Stimulated activated CD4-positive, alpha-beta T cell treated with anti-CD3 and anti-CD28 coated beads, Interleukin-1b, Interleukin-23, amount 100 ng/mL, for 4 hours (primary cell): ENCODE measurements around the gene GREB1.
"Not testable (repeated sequence)": the region's sequence is repeated elsewhere in the genome, so short reads cannot be mapped to it uniquely, and the experiment has no call there.

Source experiments
- DNase-seq, 2 donors: peaks; one replicate each; pipeline ENCODE4 v3.0.0-alpha.2; 2020; ENCODE audit warnings: low read depth in 2 of 2

Gene GREB1

DNA sequence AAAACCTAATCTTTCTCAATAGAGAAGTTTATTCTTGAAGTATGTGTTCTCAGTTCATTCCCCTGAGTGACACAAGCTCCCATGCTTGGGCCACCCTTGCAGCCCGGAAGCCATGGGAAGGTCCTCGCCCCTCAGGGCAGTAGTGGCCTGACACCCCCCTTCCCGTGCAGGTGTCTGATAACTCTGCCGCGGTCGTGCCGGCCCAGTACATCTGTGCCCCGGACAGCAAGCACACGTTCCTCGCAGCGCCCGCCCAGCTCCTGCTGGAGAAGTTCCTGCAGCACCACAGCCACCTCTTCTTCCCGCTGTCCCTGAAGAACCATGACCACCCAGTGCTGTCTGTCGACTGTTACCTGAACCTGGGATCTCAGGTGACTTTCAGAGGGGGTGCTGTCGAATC lies 103.7 kb downstream of the GREB1 start:
- DNase-seq: no peak

DNA sequence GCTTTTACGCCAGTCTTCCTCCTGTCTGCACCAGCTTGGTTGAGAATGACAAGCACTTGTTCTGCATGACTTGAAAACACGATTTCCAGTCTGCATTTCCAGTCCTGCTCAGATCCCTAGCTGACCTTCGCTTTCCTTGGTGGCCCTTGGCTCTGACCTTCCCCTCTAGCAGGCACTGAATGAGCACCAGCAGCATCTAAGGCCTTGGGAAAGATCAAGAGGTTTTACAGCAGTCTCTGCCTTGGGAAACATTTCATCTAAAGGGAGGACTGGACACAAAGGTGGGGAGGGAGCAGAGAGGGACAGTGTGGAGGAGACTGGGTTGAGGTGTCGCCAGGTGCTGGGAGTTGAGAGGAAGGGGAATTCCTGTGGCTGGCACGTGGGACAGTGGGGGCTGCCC lies 105.7 kb downstream of the GREB1 start:
- DNase-seq: no peak

DNA sequence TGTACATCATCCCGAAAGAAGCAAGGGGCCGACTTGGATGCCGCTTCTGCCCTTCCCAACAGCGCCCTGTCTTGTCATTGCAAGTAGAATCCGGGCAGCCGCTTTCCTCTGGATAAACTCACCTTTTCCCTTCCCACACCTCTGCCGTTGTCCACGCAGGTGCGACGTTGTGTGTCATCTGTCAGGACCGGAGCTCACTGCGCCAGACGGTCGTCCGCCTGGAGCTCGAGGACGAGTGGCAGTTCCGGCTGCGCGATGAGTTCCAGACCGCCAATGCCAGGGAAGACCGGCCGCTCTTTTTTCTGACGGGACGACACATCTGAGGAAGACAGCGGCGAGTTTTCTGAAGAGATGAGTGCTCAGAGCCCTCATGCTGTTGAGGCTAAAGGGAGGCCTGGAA lies 106.3 kb downstream of the GREB1 start:
- no peak for DNase-seq

DNA sequence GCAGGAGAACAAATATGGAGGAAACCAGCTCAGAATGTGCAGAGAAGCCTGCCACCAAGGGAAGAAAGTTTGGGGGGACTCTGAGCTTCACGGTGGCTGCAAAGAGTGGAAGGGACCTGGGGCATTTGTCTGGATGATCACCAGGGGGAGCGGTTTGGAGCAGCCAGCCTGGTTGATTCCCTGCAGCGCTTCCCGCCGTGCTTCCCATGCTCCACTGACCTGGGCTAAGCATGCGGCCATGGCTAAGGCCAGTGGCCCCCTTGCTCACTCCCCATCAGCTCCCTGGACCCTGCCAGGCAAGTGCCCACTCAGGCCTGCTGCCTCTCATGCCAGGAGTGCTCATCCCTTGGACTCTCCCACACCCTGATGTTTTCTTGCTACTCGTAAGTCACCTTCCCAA lies 109.1 kb downstream of the GREB1 start:
- no peak for DNase-seq

DNA sequence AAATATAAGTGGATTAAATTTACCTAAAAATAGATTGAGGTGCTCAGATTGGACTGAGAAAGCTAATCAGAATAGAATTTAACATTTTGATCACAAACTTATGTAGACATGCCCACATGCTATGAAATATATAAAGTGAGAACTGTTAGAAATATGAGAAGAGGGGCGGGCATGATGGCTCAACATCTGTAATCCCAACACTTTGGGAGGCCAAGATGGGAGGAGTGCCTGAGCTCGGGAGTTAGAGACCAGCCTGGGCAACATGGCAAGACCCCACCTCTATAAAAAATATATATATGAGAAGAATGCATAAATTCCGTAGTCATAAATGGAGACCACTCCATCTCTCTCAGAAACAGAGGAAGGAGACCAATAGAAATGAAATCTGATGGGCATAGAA lies 110.4 kb downstream of the GREB1 start:
- no peak for DNase-seq

DNA sequence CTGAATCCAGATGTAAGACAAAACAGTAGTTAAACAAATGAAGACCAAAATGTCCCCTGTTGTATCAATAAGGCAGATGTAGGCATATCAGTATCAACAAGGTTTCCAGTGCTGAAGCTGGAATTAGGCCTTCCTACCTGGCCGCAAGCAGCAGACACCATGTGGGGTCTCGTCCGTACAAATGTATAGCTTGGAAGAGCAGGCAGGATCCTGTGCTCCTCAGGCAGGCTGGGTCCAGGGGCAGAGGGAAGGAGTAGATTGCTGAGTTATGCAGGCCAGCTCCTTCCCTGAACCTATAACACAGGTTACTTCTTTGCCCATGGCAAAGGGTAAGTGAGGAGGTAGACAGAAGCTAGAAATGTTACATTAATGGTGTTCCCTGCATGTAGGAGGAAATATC lies 112.7 kb downstream of the GREB1 start:
- DNase-seq: no peak

DNA sequence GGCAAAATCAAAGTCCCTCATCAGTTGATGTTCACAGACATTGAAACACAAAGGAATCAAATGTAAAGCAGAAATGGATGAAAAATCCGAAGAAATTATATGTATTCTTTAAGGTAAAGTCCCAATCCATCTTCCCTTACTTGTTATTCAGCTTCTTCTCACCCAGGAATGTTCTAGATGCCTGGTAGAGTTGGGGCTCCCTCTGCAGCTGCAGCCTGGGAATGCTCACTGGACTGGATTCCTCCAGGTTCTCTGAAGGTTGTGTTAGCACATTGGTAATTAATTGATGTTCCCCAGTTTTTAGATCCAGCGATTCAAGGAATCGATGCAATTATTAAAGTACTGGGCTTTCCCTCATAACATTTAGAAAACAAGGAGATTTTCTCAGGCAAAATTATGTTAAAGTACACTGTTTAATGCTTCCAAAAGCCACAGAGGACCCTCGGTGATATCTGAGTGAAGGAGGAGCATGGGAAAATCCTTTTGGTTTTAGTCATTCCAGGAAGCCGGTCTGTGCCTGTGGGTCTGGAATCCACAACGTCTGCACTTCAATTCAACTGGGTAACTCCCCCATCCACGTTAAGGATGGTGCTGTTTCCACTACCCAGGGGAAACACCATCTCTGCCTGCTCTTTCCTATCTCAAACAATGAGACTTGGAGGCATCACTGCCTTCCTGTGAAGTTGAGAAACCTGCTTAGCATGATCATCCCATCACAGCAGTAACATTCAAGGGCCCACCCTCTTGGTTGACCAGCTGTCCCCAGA lies 114.2 kb downstream of the GREB1 start:
- no peak for DNase-seq

DNA sequence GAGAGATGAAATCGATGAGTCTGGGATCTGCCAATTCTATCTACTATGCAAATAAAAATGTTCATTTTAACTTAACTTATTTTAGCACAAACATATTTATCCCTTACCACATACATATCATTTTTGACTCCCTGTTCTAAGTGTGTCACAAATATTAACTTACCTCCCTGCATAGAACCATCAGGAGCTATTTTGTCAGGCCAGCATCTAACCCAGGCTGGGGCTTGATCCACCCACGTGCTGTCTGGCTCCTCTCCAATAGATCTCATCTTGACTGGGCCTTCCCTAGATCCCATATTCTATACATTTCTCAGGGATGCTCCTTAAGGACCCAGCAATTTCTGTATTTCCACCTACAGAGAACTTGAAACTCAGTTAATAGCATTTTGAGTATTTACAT lies 115.2 kb downstream of the GREB1 start:
- DNase-seq: no peak

DNA sequence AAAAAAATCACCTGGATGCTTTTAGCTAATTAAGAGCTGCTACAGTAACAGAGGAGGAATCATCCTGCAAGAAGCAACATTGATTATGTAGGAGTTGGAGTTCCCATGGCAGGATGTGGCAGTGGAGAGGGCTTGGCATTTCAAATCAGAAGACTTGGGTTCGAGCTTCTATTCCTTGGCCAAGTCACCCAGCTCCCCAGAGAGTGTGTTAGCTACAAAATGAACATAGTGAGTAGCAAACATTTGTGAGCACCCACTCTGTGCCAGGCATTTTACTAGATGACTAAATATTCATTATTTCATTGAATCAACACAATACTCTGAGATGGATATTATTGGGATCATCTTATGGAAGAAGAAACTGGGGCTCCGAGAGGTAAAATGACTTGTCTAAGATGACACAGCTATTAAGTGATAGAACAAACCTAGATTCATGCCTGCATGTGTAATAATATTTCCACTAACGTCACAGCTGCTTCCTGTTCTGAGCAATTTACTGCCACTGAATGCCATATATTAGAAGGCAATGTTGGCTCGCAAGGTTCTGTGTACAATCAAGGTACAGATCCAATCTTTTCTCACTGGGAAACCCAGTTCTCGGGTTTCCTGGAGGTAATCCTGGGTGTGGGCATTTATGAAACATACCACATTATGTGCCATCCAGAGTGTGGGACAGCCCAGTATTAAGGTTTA lies 118.2 kb downstream of the GREB1 start:
- no peak for DNase-seq

DNA sequence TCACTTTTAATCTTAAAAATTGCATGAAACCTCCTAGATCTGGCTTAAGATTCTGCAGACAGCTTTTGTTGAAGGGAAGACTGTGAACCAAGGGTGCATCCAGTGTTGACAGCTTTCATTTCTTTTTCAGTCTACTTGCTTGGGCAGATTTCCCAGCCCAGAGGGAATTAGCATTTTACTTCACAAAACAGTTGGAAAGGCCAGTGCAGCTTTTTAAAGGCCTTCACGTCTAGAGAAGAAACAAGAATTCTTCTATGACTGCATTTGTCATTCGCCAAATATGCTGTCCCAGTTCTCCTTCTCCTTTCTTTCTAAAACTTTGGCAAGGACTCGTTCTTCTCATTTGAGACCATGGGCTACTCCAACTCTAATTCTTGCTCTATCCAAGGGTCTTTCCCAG lies 118.7 kb downstream of the GREB1 start:
- no peak for DNase-seq

DNA sequence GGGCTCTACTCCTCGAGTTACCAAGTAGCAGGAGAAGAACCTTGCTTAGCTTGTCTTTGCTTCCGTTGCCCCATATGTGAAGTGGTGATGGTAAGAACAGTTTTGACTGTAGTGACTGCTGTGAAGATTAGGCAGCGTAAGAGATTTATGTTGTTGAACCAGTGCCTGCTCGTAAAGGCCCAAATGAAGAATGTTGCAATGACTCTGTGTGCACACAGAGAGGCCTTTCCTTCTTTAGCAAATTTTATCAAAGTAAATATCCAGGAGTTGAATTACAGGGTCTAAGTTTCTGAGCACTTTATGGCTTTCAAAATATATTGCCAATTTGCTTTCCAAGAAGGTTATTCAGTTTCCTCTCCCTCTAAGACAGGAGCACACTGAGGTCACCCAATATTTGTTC lies 121.7 kb downstream of the GREB1 start:
- no peak for DNase-seq

DNA sequence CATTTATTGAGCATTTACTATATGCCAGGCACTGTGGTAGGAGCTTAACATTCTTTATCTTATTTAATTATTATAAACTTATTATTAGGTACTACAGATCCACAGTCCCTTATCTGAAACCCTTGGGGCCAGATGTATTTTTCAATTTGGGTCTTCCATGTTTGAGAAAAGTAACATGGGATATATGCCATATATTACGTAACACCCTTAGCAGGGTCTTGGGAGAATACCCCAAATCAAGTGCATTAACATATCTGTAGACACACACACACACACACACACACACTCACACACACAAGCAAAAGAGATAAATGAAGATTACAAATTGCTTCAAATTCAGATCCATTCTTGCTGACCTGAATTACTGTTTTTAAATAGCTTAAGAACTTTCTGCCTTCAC lies 122.4 kb downstream of the GREB1 start:
- no peak for DNase-seq

DNA sequence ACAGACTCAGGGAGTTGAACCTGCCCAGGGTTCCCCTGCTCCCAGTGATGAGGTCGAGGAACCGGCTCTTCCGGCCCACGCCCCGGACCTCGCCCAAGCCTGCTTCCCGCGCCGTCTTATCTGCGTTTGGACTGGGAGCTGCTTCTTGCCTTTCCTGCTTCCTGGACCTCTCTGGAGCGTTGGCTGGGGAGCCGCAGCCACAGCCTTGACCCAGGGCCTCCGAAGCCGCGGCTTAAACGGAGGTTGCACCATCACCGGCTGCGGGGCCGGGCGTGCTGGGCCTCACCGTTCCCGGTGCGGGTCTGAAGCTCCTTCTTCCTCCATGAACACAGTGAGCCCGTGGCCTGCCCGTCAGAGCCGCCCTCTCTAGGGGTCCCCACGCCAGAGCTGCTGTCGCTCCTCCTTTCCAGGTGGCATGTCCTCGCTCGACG lies 122.8 kb downstream of the GREB1 start:
- no peak for DNase-seq

DNA sequence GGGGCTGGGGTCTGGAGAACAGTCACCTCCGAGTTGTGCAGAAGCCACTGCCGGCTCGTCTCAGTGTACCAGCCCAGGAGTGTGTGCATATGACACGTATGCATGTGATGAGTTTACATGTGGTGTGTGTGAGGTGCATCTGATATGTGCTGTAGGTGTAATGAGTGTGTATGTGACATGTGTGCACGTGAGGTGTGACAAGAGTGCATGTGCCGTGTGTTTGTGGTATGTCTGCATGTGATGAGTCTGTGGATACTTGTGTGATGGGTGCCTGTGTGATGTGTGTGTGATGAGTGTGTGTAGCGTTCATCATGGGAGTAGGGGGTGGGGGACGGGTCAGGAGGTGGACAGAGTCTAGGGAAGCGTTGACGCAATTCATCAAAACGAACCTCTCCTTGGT lies 123.3 kb downstream of the GREB1 start:
- DNase-seq: no peak

DNA sequence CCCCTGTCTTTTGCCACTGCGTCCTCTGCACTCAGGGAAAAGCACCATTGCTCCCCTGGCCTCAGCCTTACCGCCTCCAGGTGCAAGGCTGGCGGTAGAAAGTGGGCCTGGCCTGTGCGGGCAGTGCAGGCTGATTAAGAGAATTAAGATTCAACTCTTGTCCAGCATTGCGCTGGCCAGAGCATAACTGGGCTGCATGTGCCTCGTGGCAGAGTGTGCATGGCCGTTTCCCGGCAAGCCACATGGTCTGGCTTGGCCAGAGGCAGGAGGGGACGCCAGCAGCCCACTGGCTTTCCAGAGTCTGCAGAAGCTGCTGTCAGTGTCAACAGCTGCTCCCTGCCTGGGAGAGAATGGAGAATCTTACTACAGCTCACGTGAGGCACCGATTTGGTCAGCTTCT lies 123.8 kb downstream of the GREB1 start:
- no peak for DNase-seq

DNA sequence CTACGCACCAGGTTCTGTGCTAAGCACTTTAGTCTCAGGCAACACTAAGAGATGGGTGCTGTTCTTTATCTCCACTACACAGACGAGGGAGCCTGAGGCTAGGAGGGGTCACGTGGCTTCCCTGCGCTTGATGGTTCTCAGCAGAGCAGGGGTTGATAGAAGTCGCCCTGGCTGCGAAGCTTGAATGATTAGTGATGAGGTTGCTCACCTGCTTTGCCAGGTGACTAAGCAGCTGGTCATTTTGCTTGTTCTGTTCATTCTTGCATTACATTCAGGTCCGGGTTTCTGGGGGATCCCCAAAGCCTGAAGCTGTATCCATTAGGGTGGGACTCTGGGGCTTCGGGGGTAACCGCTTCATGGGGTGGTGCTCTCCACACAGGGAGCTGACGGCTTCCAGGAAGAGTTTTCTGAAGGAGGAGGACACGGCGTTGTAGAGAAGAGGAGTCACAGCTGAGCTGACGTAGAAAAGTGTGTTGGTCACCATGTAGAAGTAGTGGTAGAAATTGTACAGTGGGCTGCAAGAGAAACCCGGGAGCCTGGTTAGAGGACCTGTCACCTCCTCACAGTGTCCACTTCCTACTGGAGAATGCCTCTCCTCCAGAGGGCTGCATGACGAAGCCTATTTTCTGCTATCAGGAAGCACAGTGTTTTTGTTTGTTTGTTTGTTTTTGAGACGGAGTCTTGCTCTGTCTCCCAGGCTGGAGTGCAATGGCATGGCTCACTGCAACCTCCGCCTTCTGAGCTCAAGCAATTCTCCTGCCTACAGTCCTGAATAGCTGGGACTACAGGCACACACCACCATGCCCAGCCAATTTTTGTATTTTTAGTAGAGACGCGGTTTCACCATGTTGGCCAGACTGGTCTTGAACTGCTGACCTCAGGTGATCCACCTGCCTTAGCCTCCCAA lies 124.6 kb downstream of the GREB1 start:
- no peak for DNase-seq

DNA sequence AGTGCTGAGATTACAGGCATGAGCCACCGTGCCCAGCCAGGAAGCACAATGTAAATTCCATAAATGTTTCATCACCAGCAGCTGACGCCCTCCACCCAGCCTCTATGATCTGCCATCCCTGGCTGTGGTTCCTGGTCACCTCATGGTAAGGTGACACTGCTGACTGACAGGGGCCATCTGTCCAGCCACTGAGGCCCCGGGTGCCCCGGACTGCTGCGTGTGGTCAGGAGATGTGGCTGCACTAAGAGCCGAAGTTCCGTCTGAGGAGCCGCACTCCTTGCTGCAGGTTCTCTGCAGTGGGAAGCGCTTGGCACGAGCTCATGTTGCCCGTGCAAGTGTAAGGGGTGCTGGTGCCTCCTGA lies 125.2 kb downstream of the GREB1 start:
- DNase-seq: no peak

DNA sequence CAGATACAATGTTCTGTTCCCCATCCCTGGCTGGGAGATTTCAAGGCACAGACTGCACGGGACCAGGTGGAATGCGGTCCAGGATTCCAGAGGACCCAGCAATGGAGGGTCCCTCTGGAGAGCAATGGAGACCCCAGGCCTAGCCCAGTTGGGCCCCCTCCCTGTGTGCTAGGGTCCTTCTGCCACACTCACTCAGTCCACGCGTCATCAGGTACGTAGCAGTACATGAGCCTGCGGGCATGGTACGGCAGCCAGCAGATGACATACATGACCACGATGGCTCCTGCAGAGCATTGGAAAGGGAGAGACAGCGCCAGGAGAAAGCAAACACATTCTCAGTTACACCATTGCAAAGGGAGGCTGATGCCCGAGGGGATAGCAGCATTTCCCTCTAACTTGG lies 126.0 kb downstream of the GREB1 start:
- DNase-seq: no peak

DNA sequence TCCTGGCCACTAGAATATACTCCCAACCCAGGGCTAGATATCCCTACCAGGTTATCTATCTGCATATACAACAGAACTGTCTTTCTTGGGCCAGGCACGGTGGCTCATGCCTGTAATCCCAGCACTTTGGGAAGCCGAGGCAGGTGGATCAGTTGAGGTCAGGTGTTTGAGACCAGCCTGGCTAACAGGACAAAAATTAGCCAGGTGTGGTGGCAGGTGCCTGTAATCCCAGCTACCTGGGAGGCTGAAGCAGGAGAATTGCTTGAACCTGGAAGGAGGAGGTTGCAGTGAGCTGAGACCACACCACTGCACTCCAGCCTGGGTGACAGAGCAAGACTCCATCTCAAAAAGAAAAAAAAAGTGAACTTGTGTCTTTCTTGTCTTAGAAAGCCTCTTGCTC lies 126.6 kb downstream of the GREB1 start:
- DNase-seq: not testable (repeated sequence)

DNA sequence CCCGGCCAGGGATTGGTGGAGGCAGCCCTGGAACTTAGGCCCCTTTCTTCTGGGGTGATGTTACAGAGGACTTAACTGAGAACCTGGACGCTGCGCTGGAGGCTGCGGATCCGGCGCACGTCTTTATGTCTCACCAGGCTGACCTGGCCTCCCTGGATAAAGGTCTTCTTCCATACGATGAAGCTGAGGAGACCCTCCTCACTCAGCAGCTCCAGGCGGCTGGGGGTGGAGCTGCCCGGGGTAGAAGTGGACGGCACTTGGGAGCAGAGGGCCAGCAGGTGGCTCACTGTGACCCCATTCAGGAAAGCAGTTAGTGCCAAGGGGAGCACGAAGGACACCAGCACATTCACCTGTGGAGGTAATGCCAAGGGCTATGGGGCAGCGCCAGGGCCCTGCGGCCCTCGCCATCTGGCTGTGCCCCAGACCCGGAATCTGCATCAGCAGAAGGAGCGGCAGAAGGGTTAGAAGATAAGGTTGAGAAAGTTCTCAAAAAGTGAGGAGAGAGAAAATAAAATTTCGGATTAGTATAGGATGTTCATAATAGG lies 128.1 kb downstream of the GREB1 start:
- no peak for DNase-seq

DNA sequence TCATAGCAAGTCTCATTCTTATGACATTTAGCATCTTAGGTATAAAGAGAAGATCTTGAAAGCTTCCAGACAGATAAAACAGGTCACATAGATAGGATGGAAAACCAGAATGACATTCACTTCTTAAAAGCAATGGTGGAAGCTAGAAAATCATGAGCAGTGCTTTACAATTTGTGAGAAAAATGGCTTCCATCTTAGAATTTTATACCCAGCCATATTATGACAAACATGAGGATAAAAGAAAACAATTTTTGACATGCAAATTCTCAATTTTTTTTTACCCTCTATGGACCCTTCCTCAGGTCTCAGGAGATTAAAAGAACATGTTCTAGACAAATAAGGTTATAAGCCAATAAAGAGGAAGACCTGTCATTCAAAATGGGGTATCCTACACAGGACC lies 129.0 kb downstream of the GREB1 start:
- no peak for DNase-seq

DNA sequence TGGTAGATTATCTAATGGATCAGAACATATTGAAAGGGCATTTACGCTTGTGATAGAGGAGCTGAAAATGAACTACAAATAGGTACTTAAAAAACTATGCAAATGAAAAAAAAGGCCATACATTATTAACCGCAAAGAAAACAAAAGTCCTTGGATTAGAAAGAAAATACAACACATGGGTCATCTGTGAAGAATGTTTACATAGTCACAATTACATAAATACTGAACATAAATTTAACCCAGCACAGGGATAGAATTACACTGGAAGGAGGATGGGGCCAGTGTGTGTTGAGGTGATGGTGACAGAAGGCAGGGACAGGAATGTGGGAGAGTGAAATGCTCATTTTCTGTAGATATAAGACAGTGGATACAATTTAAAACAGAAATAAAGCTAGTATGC lies 129.6 kb downstream of the GREB1 start:
- DNase-seq: no peak
